Liver (tissue), 3 donors: ENCODE data around the gene DNAJB11.

Experiments
- TAF1 ChIP-seq: conservative IDR thresholded peaks from 2 replicates; pipeline ENCODE4 v1.6.1; 2016; ENCODE audit warnings: antibody characterized with exemption, mild to moderate bottlenecking
- TF ChIP-seq, protein P1 (sequence below): fragments of 150-350 bp; IDR thresholded peaks from 2 replicates; pipeline ENCODE4 v1.5.1; 2017; ENCODE audit warnings: improper control_type of control experiment, low read depth, low read length; ENCODE audit not compliant: missing input control
- TF ChIP-seq, protein P2 (sequence below): IDR thresholded peaks from 2 replicates; pipeline ENCODE4 v1.6.1; 2016; ENCODE audit warnings: antibody characterized with exemption, mild to moderate bottlenecking
- TF ChIP-seq, protein P3 (sequence below): IDR thresholded peaks from 2 replicates; pipeline ENCODE4 v1.6.1; 2016; ENCODE audit warnings: antibody characterized with exemption
- donor health status: healthy.
- donor health status: healthy.

DNA sequence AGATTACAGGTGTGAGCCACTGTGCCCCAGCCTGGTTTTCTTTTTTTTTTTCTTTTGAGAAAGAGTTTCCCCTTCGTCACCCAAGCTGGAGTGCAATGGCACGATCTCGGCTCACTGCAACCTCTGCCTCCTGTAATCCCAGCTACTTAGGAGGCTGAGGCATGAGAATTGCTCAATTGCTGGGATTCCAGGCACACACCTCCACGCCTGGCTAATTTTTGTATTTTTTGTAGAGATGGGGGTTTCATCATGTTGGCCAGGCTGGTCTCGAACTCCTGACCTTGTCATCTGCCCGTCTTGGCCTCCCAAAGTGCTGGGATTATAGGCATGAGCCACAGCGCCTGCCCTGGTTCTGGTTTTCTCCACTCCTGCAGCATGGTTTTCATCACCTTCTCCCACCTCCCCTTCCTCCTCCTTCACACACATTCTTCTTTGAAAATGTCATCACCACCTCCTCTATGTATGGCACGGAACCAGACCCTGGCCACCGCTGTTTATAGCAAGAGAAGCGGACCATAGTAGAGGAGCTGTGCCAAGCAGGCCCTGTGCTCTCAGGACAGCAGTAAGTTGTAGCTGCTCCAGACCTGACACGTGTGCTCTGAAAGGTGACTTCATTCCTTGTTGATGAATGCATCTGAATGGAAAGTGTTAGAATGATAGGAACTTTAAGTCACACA, 27.7 kb downstream of the DNAJB11 start:
- TF ChIP-seq, protein P1, sequence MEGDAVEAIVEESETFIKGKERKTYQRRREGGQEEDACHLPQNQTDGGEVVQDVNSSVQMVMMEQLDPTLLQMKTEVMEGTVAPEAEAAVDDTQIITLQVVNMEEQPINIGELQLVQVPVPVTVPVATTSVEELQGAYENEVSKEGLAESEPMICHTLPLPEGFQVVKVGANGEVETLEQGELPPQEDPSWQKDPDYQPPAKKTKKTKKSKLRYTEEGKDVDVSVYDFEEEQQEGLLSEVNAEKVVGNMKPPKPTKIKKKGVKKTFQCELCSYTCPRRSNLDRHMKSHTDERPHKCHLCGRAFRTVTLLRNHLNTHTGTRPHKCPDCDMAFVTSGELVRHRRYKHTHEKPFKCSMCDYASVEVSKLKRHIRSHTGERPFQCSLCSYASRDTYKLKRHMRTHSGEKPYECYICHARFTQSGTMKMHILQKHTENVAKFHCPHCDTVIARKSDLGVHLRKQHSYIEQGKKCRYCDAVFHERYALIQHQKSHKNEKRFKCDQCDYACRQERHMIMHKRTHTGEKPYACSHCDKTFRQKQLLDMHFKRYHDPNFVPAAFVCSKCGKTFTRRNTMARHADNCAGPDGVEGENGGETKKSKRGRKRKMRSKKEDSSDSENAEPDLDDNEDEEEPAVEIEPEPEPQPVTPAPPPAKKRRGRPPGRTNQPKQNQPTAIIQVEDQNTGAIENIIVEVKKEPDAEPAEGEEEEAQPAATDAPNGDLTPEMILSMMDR = no peak
- TF ChIP-seq, protein P2, sequence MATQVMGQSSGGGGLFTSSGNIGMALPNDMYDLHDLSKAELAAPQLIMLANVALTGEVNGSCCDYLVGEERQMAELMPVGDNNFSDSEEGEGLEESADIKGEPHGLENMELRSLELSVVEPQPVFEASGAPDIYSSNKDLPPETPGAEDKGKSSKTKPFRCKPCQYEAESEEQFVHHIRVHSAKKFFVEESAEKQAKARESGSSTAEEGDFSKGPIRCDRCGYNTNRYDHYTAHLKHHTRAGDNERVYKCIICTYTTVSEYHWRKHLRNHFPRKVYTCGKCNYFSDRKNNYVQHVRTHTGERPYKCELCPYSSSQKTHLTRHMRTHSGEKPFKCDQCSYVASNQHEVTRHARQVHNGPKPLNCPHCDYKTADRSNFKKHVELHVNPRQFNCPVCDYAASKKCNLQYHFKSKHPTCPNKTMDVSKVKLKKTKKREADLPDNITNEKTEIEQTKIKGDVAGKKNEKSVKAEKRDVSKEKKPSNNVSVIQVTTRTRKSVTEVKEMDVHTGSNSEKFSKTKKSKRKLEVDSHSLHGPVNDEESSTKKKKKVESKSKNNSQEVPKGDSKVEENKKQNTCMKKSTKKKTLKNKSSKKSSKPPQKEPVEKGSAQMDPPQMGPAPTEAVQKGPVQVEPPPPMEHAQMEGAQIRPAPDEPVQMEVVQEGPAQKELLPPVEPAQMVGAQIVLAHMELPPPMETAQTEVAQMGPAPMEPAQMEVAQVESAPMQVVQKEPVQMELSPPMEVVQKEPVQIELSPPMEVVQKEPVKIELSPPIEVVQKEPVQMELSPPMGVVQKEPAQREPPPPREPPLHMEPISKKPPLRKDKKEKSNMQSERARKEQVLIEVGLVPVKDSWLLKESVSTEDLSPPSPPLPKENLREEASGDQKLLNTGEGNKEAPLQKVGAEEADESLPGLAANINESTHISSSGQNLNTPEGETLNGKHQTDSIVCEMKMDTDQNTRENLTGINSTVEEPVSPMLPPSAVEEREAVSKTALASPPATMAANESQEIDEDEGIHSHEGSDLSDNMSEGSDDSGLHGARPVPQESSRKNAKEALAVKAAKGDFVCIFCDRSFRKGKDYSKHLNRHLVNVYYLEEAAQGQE = no peak
- no peak for TF ChIP-seq TAF1
- TF ChIP-seq, protein P3, sequence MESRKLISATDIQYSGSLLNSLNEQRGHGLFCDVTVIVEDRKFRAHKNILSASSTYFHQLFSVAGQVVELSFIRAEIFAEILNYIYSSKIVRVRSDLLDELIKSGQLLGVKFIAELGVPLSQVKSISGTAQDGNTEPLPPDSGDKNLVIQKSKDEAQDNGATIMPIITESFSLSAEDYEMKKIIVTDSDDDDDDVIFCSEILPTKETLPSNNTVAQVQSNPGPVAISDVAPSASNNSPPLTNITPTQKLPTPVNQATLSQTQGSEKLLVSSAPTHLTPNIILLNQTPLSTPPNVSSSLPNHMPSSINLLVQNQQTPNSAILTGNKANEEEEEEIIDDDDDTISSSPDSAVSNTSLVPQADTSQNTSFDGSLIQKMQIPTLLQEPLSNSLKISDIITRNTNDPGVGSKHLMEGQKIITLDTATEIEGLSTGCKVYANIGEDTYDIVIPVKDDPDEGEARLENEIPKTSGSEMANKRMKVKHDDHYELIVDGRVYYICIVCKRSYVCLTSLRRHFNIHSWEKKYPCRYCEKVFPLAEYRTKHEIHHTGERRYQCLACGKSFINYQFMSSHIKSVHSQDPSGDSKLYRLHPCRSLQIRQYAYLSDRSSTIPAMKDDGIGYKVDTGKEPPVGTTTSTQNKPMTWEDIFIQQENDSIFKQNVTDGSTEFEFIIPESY = no peak
